Epithelial cell of esophagus (primary cell): ENCODE measurements around the gene TKT.
"Not testable (repeated sequence)": the region's sequence is repeated elsewhere in the genome, so short reads cannot be mapped to it uniquely, and the experiment has no call there.

ENCODE experiments used
- DNase-seq: peaks from one replicate; pipeline ENCODE4 v3.0.0; 2010; ENCODE audit warnings: low read depth
- H3K4me3 ChIP-seq: 2 replicates; pipeline ENCODE4 v1.5.1; 2011; ENCODE audit warnings: mild to moderate bottlenecking, low read length, control low read depth
- CTCF ChIP-seq: IDR thresholded peaks from 2 replicates; pipeline ENCODE4 v1.5.1; 2011; ENCODE audit warnings: low read depth, mild to moderate bottlenecking, low read length, control low read depth, inconsistent platforms; ENCODE audit not compliant: insufficient read depth; ENCODE audit errors: missing control alignments

TKT gene

DNA sequence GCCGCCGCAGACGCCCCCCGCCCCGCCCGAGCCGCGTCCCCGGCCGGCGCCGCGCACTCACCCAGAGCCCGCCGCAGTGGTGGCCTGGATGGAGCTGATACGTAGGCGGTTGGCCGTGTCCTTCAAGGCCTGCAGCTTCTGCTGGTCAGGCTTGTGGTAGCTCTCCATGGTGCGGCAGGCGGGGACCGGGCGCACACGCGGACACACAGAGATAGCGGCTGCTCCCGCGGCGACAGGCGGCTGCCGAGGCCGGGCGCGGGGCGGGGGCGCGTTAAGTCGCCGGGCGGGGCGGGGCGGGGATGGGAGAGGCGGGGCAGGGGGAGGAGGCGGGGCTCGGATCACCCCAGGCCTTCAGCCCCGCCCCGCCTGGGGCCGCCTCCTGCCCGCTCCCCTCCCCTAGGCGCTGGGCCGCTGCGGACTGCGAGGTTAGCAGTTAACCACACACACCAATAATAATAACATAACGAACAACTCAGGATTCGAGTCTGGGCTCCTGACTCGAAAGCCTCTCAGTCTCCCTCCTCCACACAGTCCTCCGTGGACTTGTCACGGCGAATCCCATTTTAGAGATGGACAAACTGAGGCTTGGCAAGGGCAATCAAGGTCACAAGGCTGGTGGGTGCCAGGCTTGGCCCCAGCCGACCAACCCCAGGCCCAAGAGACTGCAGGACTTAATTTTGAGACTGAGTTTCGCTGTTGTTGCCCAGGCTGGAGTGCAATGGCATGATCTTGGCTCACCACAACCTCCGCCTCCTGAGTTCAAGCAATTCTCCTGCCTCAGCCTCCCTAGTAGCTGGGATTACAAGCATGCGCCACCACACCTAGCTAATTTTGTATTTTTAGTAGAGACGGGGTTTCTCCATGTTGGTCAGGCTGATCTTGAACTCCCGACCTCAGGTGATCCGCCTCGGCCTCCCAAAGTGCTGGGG is at the start of gene TKT:
Gene TKT, minus strand, starts transcription at position 248 of the 929 bp plus-strand sequence. Its CDS starts 80 bp downstream, at position 168.
- no peak for TF ChIP-seq CTCF
- H3K4me3 ChIP-seq: peak within 1 kb of the TSS; percentile 82
- DNase-seq: peak; percentile 91

DNA sequence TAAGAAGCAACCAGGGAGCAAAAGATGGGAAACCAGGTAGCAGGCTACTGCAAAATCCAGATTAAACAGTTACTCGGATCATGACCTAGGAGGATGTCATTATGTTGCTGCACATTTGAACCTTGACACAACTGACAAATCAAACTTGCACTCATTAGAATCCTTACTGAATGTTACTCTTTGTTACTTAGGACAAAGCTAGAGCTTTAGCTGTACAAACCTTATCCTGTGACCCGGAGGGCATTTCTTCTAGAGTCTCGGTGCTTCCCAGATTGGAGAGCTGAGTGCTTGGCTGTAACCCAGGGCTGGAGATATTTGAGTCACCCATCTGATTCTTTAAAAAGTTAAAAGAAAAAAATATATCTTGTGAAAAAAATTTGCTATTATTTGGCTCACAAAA is 48.1 kb upstream of the TKT start:
- no peak for DNase-seq
- TF ChIP-seq CTCF: no peak
- no peak overlapping the region for H3K4me3 ChIP-seq

GRCh38 chr3:53303549-53303948 is 47.7 kb upstream of the TKT start:
- no peak for DNase-seq
- no peak for TF ChIP-seq CTCF
- H3K4me3 ChIP-seq: no peak overlapping the region

DNA sequence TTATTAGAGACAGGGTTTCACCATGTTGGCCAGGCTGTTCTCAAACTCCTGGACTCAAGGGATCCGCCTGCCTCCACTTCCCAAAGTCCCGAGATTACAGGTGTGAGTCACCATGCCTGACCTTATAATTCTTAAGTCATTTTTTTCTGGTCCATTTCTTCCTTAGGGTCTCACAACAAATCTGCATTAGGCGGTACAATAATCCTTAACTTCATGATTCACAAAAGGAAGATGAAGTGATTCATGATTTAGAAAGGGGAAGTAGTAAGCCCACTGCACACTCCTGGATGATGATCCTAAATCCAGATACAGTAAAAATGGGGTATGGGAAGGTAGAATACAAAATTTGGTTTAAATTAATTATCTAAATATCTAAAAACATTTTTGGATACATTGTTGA is 45.0 kb upstream of the TKT start:
- no peak overlapping the region for H3K4me3 ChIP-seq
- no peak for TF ChIP-seq CTCF
- DNase-seq: no peak

GRCh38 chr3:53299611-53300023 is 43.8 kb upstream of the TKT start:
- H3K4me3 ChIP-seq: not testable (repeated sequence)
- peak; percentile 82 for TF ChIP-seq CTCF
- DNase-seq: peak; percentile 63

DNA sequence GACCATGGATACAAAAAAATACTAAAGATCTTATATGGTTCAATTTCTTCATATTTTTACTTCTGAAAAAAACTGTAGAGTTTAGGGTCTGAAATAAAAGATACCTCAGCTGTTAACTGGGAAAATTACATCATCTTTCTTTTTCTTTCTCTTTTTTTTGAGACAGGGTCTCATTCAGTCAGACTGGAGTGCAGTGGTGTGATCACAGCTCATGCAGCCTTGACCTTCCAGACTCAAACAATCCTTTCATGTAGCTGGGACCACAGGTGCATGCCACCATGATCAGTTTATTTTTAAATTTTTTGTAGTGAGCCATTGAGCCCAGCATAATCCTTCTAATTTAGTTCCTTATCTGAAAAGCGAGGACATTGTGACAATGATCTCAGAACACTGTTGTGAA is 39.6 kb upstream of the TKT start:
- no peak overlapping the region for H3K4me3 ChIP-seq
- DNase-seq: no peak
- TF ChIP-seq CTCF: no peak

DNA sequence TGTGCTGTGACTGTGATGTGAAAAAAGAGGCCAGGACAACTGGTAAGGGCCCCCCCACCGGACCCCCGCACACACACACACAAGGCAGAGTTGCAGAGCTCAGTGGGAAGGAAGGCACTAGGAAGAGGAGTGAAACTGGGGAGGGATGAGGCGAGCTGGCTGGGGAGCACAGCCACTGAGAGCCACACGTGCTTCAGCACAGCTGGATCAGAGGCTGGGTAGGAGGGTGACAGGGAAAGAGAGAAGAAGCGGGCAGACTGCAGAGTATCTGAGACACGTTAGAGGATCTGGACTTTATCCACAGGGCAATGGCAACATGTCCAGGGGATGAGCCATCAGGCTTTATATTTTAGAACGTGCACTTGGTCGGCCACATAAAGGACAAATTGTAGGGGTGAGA is 38.0 kb upstream of the TKT start:
- no peak for TF ChIP-seq CTCF
- no peak overlapping the region for H3K4me3 ChIP-seq
- no peak for DNase-seq
